ENCODE measurements around the gene PIGB. TPM values are rescaled to one million over a fixed set of nuclear protein-coding genes. Genes with fewer than 3 reads are reported as not detected.
A peak's percentile ranks its signal among the peaks of the same experiment; 100 is the strongest.
"Not testable (repeated sequence)": the region's sequence is repeated elsewhere in the genome, so short reads cannot be mapped to it uniquely, and the experiment has no call there.

Gene PIGB
- total RNA-seq, 1 donor = 19.6 TPM

- no peak overlapping the region for H3K4me3 ChIP-seq (ENCODE audit: low read depth, low read length)
- DNase-seq (ENCODE audit: low read depth) = peak; percentile 79
- TF ChIP-seq, protein P1, sequence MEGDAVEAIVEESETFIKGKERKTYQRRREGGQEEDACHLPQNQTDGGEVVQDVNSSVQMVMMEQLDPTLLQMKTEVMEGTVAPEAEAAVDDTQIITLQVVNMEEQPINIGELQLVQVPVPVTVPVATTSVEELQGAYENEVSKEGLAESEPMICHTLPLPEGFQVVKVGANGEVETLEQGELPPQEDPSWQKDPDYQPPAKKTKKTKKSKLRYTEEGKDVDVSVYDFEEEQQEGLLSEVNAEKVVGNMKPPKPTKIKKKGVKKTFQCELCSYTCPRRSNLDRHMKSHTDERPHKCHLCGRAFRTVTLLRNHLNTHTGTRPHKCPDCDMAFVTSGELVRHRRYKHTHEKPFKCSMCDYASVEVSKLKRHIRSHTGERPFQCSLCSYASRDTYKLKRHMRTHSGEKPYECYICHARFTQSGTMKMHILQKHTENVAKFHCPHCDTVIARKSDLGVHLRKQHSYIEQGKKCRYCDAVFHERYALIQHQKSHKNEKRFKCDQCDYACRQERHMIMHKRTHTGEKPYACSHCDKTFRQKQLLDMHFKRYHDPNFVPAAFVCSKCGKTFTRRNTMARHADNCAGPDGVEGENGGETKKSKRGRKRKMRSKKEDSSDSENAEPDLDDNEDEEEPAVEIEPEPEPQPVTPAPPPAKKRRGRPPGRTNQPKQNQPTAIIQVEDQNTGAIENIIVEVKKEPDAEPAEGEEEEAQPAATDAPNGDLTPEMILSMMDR (IDR thresholded peaks at IDR 0.05; ENCODE audit: insufficient read depth, low read length) = no peak
Observed at GRCh38 chr15:55279746-55280351, 39.2 kb upstream of the PIGB start.

DNA sequence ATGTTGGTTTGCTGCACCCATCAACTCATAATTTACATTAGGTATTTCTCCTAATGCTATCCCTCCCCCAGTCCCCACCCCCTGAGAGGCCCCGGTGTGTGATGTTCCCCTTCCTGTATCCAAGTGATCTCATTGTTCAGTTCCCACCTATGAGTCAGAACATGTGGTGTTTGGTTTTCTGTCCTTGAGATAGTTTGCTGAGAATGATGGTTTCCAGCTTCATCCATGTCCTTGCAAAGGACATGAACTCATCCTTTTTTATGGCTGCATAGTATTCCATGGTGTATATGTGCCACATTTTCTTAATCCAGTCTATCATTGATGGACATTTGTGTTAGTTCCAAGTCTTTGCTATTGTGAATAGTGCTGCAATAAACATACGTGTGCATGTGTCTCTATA lies 38.4 kb upstream of the PIGB start:
- not testable (repeated sequence) for DNase-seq (ENCODE audit: low read depth); H3K4me3 ChIP-seq (ENCODE audit: low read depth, low read length)

DNA sequence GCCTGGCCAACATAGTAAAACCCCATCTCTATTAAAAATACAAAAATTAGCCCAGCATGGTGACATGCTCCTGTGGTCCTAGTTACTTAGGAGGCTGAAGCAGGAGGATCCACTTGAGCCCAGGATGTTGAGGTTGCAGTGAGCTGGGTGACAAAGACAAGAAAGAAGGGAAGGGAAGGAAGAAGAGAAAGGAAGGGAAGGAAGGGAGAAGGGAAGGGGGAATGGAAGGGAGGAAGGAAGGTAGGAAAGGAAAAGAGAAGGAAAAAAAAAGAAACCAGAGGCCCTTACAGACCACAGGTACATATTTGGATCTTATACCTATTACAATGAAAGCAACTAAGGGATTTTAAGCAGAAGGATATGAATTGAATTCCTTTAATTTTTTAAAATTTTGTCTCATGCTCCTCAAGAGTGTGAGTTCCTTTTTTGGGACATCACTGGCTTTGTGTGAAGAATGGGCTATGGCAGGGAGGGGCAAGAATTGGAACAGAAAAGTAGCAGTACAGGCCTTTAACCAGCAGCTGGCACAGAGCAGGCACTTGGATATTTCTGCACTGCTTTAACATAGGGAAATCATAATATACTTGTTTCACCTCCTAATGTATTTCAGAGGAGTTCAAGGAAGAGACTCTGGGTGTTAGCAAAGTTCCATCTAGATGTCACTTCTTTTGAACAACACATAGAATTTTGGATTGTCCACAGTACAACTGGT lies 37.3 kb upstream of the PIGB start:
- DNase-seq (ENCODE audit: low read depth) = no peak
- H3K4me3 ChIP-seq (ENCODE audit: low read depth, low read length) = no peak overlapping the region
- TF ChIP-seq, protein P1 (IDR thresholded peaks at IDR 0.05; ENCODE audit: insufficient read depth, low read length) = peak; percentile 31

GRCh38 chr15:55282284-55282833 lies 36.7 kb upstream of the PIGB start:
- peak overlapping the region; percentile 35 for H3K4me3 ChIP-seq (ENCODE audit: low read depth, low read length)
- peak; percentile 92 for DNase-seq (ENCODE audit: low read depth)
- TF ChIP-seq, protein P1 (IDR thresholded peaks at IDR 0.05; ENCODE audit: insufficient read depth, low read length) = no peak

- no peak for DNase-seq (ENCODE audit: low read depth)
- TF ChIP-seq, protein P1 (IDR thresholded peaks at IDR 0.05; ENCODE audit: insufficient read depth, low read length) = no peak
- H3K4me3 ChIP-seq (ENCODE audit: low read depth, low read length) = no peak overlapping the region
Observed at GRCh38 chr15:55283379-55284147, 35.5 kb upstream of the PIGB start.

- H3K4me3 ChIP-seq (ENCODE audit: low read depth, low read length) = no peak overlapping the region
- TF ChIP-seq, protein P1 (IDR thresholded peaks at IDR 0.05; ENCODE audit: insufficient read depth, low read length) = no peak
- DNase-seq (ENCODE audit: low read depth) = no peak
Observed at GRCh38 chr15:55284426-55284825, 34.6 kb upstream of the PIGB start.

DNA sequence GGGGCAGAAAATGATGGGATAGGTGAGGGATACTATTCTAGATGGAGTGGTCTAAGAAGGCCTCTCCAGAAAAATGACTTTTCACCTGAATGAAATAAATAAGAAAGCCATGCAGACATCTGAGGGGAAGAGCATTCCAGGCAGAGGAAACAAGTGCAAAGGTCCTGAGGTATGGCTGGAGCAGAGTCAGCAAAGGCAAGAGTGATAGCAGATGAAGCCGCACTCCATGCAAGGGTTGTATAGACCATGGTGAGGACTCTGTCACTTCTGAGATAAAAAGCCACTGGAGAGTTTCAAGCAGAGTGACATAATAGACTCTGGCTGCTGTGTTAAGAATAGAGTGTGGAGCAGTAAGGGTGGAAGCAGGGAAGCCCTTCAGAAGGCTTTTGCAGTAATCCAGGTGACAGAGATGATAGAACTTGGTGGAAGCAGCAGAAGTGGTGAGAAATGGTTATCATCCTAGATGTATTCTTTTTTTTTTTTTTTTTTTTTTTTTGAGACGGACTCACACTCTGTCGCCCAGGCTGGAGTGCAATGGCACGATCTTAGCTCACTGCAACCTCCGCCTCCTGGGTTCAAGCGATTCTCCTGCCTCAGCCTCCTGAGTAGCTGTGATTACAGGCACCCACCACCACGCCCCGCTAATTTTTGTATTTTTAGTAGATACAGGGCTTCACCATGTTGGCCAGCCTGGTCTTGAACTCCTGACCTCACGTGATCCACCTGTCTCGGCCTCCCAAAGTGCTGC lies 32.4 kb upstream of the PIGB start:
- not testable (repeated sequence) for DNase-seq (ENCODE audit: low read depth)

More for the DNA sequence above, 32.4 kb upstream of the PIGB start:
- H3K4me3 ChIP-seq (ENCODE audit: low read depth, low read length) = not testable (repeated sequence)
